GM12878 (cell line): ENCODE results near the gene DUS1L. TPM values are rescaled to one million over a fixed set of nuclear protein-coding genes. Genes with fewer than 3 reads are reported as not detected.

Source experiments
- ATAC-seq: fragments of 200-7000 bp; cut with Tn5 transposase; 3 replicates; pipeline ENCODE4 v1.9.1; 2020; ENCODE audit warnings: mild to moderate bottlenecking, moderate library complexity
- BruUV-seq: library from RNA; stranded (reverse); fragments of 400-500 nt; replicated peaks from 2 replicates; lab custom pipeline; 2021; lab: Mats Ljungman, UMichigan
- CTCF ChIA-PET: fragments of 300-600 bp; sonication (Branson Sonifier 250); formaldehyde crosslinking; extraction: SDS; loops from one replicate; lab custom pipeline; 2021; ENCODE audit warnings: inconsistent platforms; lab: Yijun Ruan, JAX
- POLR2A ChIA-PET: fragments of 350-600 bp; formaldehyde crosslinking; extraction: SDS; loops from one replicate; lab custom pipeline; 2021; ENCODE audit warnings: inconsistent platforms; lab: Charles Lee
- RAD21 ChIA-PET: fragments of 300-600 bp; sonication (Branson Sonifier 250); formaldehyde crosslinking; loops from one replicate; lab custom pipeline; 2023; ENCODE audit warnings: antibody characterized with exemption; ENCODE audit not compliant: unreplicated experiment; lab: Charles Lee
- SMC1A ChIA-PET: fragments of 300-600 bp; sonication (Branson Sonifier 250); formaldehyde crosslinking; loops from one replicate; lab custom pipeline; 2023; ENCODE audit not compliant: unreplicated experiment, uncharacterized antibody; lab: Charles Lee
- DNase-seq: peaks from one replicate; pipeline ENCODE4 v3.0.0-alpha.2; 2011; ENCODE audit warnings: low read depth, low spot score
- FAIRE-seq: peaks from 3 replicates; lab custom pipeline; 2011; peaks lifted over from hg19 to GRCh38; lab: Jason Lieb, UNC
- H2AFZ ChIP-seq: 2 replicates; pipeline ENCODE4 v1.6.0; 2011; ENCODE audit warnings: low read depth, low read length, control low read depth; ENCODE audit not compliant: control insufficient read depth
- H3K27ac ChIP-seq: 2 replicates; pipeline ENCODE4 v1.5.1; 2011; ENCODE audit warnings: control low read depth; ENCODE audit not compliant: control insufficient read depth, insufficient read depth
- H3K27me3 ChIP-seq, 2 experiments: replicated peaks in 1 of 2; 2 replicates each; pipeline versions ENCODE4 v1.6.0 to v1.6.1; 2011; ENCODE audit warnings: low read length in 1 of 2; ENCODE audit not compliant: control insufficient read depth in 2 of 2, insufficient read depth in 2 of 2
- H3K36me3 ChIP-seq, 2 experiments: 2 replicates each; pipeline ENCODE4 v1.5.1; 2011; ENCODE audit warnings: low read length in 1 of 2; ENCODE audit not compliant: control insufficient read depth in 2 of 2, insufficient read depth in 2 of 2
- H3K4me1 ChIP-seq: 2 replicates; pipeline ENCODE4 v1.6.1; 2011; ENCODE audit warnings: mild to moderate bottlenecking, low read length, moderate library complexity, mixed read lengths; ENCODE audit not compliant: control insufficient read depth, insufficient read depth
- H3K4me2 ChIP-seq: 2 replicates; pipeline ENCODE4 v1.6.0; 2011; ENCODE audit warnings: control low read depth; ENCODE audit not compliant: control insufficient read depth, insufficient read depth
- H3K4me3 ChIP-seq: fragments of 200-600 bp; sonication (generic); 2 replicates; pipeline ENCODE4 v1.5.1; 2016
- H3K79me2 ChIP-seq: 2 replicates; pipeline ENCODE4 v1.6.0; 2011; ENCODE audit warnings: low read length; ENCODE audit not compliant: control insufficient read depth, insufficient read depth
- H3K9ac ChIP-seq: 2 replicates; pipeline ENCODE4 v1.8.0; 2011; ENCODE audit warnings: low read length, control low read depth, mixed read lengths; ENCODE audit not compliant: control insufficient read depth, insufficient read depth
- H3K9me3 ChIP-seq: replicated peaks from 3 replicates; pipeline ENCODE4 v1.5.1; 2011; ENCODE audit warnings: mild to moderate bottlenecking, low read length; ENCODE audit not compliant: control insufficient read depth, insufficient read depth
- H4K20me1 ChIP-seq: 2 replicates; pipeline ENCODE4 v1.6.0; 2011; ENCODE audit not compliant: control insufficient read depth, insufficient read depth
- FOXK2 ChIP-seq: fragments of 450-650 bp; IDR thresholded peaks from 2 replicates; pipeline ENCODE4 v1.6.1; 2017; ENCODE audit warnings: mild to moderate bottlenecking, moderate library complexity
- MXI1 ChIP-seq: fragments of 150-350 bp; IDR thresholded peaks from 2 replicates; pipeline ENCODE4 v1.6.1; 2011; ENCODE audit warnings: low read depth, mild to moderate bottlenecking, inconsistent platforms, low read length, improper control_type of control experiment
- ZZZ3 ChIP-seq: IDR thresholded peaks from 2 replicates; pipeline ENCODE4 v1.6.1; 2011; ENCODE audit warnings: low read depth; ENCODE audit not compliant: control insufficient read depth, insufficient read length
- whole genome bisulfite sequencing: methylation state at CpG from one replicate; pipeline ENCODE4 v1.1.6; 2016; ENCODE audit warnings: low lambda C conversion rate; ENCODE audit not compliant: insufficient replicate concordance, insufficient coverage; ENCODE audit errors: missing lambda C conversion rate; 5-methylcytosine and 5-hydroxymethylcytosine counted together
- in situ Hi-C: fragments of 300-500 bp; cut with MboI; formaldehyde crosslinking; loops from 9 replicates; pipeline ENCODE4 v1.14.3; 2018; ENCODE audit warnings: mixed read lengths
- intact Hi-C: fragments of 100-400 bp; cut with micrococcal nuclease; formaldehyde crosslinking; loops from one replicate; pipeline ENCODE4 v1.14.2; 2022; ENCODE audit not compliant: unreplicated experiment
- polyA plus RNA-seq, 11 experiments: library from polyadenylated mRNA; depleted of rRNA in 4 of 11; unstranded in 6 of 11; stranded (reverse) in 5 of 11; fragments of >200 nt; fragmentation: Nextera tagmentation in 4 of 11; fragmentation: Illumina TruSeq in 1 of 11; extraction: Ambion mirVana in 4 of 11; extraction: Trizol in 1 of 11; gene quantifications; 1 replicate in 1 of 11; 2 replicates in 10 of 11; pipeline versions ENCODE4 v1.2.1 to v1.2.3, GENCODE V29; 2011 to 2016; ENCODE audit warnings: inconsistent platforms in 2 of 11, missing spikeins in 2 of 11, low read depth in 1 of 11
- total RNA-seq, 4 experiments: library from RNA; depleted of rRNA in 3 of 4; stranded (reverse); fragments of >200 nt in 3 of 4; fragmentation: Illumina TruSeq in 1 of 4; extraction: Trizol in 1 of 4; gene quantifications; 2 replicates each; pipeline versions ENCODE4 v1.2.1 to v1.2.3, GENCODE V29; 2013 to 2021

The DUS1L gene
- total and polyA plus RNA-seq, 10 of the 15 experiments (the other 5 are each of a cell fraction or from before 2014, with no cell fraction given): 6.1 to 157 (median 44.5) TPM

DNA sequence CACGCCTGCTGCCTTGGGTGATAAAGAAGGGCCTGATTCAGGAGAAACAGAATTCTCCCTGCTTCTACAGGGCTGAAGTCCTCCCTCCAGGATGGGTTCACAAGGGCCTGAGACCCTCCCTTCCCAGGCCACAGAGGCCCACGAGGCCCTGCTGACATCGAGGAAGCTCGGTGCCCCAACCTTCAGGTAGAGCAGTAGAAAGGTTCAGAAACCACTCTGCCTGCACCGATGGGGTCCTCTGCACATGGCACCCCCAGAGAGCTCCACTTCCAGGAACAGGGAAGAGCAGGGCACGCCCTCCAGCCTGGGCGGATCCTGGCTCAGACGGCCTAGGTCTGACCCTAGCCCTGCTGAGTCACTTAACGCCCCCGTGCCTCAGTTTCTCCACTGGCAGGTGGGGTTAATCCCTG lies 43.7 kb downstream of the DUS1L start:
- no peak for ATAC-seq
- Histone ChIP-seq H3K4me2 (peak overlapping the region; percentile 95), H3K9me3 (no peaks in the 10 kb centered on the region), H3K27ac (peak overlapping the region; percentile 69), H4K20me1 (no peaks in the 10 kb centered on the region), H3K4me3 (peak overlapping the region; percentile 89), H3K27me3 (no peaks in the 10 kb centered on the region), H3K79me2 (peaks cover 26% of the 10 kb centered on the region), H3K4me1 (peaks cover 14% of the 10 kb centered on the region)
- BruUV-seq: no TSS peak
- ChIA-PET SMC1A (interaction anchor here (1.1 to 1.8 kb wide), 5 partner anchors 54 to 286 kb away, joined by 3 to 9 read pairs (median 4); no protein-coding TSS in a partner anchor), RAD21 (interaction anchor here (0.5 to 4.4 kb wide), 5 partner anchors 16 to 508 kb away, joined by 4 to 68 read pairs (median 12); partner anchors contain the start of genes DCXR and NOTUM)
- in situ Hi-C loops (no loop called here), intact Hi-C loops (loop anchor here (1.0 to 5.0 kb wide), 2 partner anchors 63 to 160 kb away; partner anchors contain the start of gene P4HB)
- FAIRE-seq: no peak
- no peak for DNase-seq
- TF ChIP-seq MXI1 (0 out of 2 replicates have a peak, but pooled peaks have one; percentile 21), FOXK2 (0 out of 2 replicates have a peak, but pooled peaks have one; percentile 15), ZZZ3 (no peak)
- TF ChIP-seq, all 136 proteins: peak for 2
- Histone ChIP-seq H2AFZ (peak overlapping the region; percentile 41), H3K9ac (peak overlapping the region; percentile 85), H3K36me3 (no peaks in the 10 kb centered on the region; a peak in 2 of 4 replicates)
- ChIA-PET CTCF (interaction anchor here (0.7 to 5.0 kb wide), 17 partner anchors 8 to 287 kb away, joined by 3 to 89 read pairs (median 4); partner anchors contain the start of genes DCXR and NOTUM), POLR2A (interaction anchor here (0.6 to 2.6 kb wide), 5 partner anchors 16 to 307 kb away, joined by 3 to 13 read pairs (median 8); partner anchors contain the start of genes DCXR and FASN)
- WGBS: 2% methylated on average over 10 of the region's 10 CpGs
